Left ventricle myocardium superior (tissue), 1 donor: ENCODE results near the gene LYPD6B. TPM values are rescaled to one million over a fixed set of nuclear protein-coding genes. Genes with fewer than 3 reads are reported as not detected.
A peak's percentile ranks its signal among the peaks of the same experiment; 100 is the strongest.

Experiments
- ATAC-seq: fragments of 200-7000 bp; cut with Tn5 transposase; one replicate; pipeline ENCODE4 v1.9.1; 2020; ENCODE audit warnings: mild to moderate bottlenecking, moderate library complexity
- DNase-seq: peaks from one replicate; pipeline ENCODE4 v3.0.0-alpha.2; 2020
- intact Hi-C: fragments of 100-400 bp; cut with micrococcal nuclease; formaldehyde crosslinking; loops from one replicate; pipeline ENCODE4 v1.11.0; 2022
- long read RNA-seq: library from polyadenylated mRNA; unstranded; transcript quantifications from one replicate; pipeline ENCODE4 v2.0.0, GENCODE V29; 2021
- total RNA-seq: library from RNA; stranded (reverse); fragmentation: NEBNext Ultra II Directional; extraction: Animal tissue kit (Norgen Biotek cat#: 25700); gene quantifications from one replicate; pipeline ENCODE4 v1.2.1, GENCODE V29; 2021
- donor health status: DM: no; HTN: yes; CAD: no; lungs with severe emphysema.

The LYPD6B gene, protein sequence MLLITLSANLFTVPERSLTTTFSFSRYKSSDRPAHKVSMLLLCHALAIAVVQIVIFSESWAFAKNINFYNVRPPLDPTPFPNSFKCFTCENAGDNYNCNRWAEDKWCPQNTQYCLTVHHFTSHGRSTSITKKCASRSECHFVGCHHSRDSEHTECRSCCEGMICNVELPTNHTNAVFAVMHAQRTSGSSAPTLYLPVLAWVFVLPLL
- total RNA-seq, result not detected
- long read RNA-seq, result 0 reads

DNA sequence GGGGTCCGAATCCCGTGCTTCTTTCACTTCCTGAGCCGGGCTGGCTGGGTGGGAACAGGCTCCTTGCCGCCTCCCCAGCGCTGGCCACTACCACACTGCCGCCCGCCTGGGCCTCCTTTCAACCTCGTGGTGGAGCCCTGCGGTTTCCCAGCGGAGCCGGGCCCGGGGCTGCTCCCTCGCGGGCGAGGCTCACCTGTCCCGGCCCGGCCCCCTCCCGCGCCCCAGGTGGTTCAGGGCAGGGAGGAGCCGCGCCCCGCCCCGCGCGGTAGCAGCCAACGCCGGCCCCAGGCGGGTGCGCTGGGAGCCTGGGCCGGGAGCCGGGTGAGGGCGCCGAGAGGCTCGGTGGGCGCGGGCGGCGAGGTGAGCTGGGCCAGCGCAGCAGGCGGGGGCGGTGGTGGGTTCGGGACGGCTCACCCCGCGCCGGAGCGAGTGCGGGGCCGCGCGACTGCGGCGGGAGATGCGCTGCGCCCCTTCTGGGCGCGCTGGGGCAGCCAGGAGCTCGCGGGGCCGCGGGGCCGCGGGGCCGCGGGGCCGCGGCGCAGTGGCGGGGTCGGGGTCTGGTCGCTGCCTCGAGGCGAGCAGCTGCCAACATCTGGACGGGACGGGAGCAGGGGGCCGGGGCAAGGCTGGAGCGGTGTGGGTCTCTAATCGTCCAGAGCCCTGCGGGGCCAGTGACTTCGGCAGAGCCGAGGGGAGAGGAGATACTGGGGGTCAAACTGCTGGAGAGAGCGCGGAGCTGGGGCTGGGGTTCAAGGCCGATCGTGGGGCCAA, at the start of gene LYPD6B:
Gene LYPD6B, plus strand, starts transcription at position 258 of the 771 bp plus-strand sequence. CDS start 92,250 bp downstream, outside the sequence.
- ATAC-seq (no peak), DNase-seq (no peak)
- intact Hi-C loops, result no loop called here

DNA sequence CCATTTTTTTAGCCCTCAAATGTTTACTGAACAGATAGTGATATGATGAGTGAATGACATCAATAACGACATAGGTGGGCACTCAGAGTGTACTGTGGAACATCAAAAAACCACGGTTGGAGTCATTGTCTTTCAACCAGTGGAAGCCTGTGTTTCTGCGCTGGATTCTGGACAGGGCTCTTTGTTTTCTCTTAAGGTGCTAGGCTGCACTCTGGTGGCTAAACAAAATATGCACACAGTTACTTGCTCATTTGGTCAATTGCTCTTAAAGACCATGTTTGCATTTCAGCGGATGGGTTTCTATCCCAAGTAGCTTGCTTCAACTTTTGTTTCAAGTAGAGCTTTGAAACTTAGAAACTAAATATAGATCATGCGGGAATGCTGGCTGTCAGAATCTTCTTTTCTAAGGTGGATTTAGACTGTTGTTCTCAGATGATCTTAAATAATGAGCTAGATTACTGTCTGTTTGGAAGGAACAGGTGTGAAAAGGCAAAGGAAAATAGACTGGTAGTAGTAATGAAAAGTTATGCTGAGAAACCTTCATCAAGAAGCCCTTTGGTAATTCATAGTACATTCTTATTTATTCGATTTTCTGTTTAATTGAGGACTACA, 48.5 kb upstream of the LYPD6B start:
- DNase-seq (no peak), ATAC-seq (peak; percentile 86)
- intact Hi-C loops, result loop anchor here (10.0 kb wide), 1 partner anchor 1045 kb away; no protein-coding TSS in a partner anchor

DNA sequence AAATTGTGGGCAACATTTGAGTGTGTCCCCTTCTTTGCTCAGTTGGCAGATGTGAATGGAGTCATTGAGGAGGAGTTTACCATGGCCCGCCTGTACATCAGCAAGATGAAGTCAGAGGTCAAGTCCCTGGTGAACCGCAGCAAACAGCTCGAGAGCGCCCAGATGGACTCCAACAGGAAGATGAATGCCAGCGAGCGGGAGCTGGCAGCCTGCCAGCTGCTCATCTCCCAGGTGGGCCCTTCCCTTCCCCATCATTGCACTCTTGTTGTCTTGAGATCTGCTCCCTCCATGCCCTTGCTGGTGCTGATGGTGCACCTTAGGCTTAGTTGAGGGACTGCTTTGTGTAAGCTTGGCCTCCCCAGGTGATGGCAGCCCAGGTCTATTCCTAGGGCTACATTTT, 47.5 kb upstream of the LYPD6B start:
- ATAC-seq, result no peak
- no peak for DNase-seq
- intact Hi-C loops, result no loop called here

DNA sequence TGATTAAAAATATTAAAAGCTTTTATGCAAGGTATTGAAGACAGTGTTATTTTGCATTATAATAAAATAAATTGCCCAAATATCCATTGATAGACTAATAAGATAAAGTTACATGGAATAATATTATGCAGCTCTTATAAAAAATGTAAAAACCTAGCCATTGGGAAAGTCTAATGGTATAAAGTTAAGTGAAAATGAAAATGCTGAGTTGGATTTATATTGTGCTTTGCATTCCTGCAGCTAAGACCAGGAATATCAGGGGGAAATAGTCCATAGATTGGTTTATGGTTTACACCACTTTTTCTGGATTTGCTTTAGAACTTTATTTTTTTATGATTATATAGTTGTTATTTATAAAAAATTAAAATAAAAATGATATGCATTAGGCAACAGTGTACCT, 46.1 kb upstream of the LYPD6B start:
- ATAC-seq, result no peak

DNA sequence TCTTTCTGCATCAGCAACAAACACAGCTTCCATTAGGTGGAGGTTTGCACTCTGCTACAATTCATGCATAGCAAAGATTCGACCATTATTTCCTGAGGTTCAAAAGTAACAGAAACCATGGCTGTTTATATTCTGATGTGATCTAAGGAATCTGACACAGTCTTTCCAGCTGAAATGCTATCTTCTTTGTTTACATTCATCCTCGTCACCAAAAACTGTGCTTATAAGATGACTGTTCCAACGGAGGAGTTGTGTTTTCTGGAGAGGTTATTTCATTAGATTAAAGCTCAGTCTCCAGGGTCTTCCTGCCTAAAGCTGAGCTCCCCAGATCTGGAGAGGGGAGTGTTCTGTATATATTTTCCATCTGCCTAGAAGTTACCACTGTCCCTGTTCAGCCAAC, 45.1 kb upstream of the LYPD6B start:
- DNase-seq (no peak), ATAC-seq (no peak)
- intact Hi-C loops, result no loop called here

More for the DNA sequence above, 46.1 kb upstream of the LYPD6B start:
- DNase-seq, result no peak
- intact Hi-C loops, result no loop called here

DNA sequence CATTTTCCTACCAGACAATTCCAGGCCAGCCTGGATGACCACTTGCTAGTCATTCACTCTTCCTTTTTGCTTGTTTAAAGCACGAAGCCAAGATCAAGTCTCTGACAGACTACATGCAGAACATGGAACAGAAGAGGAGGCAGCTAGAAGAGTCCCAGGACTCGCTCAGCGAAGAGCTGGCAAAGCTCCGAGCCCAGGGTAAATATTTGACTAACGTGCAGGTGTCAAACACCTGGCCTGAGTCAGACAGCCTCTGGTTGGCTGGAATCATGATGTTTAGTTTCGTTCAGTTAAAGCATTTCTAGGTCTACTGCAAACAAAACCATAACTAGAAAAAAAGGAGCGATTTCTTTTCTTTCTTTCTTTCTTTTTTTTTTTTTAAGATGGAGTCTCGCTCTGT, 44.2 kb upstream of the LYPD6B start:
- intact Hi-C loops, result no loop called here
- ATAC-seq (no peak), DNase-seq (no peak)

DNA sequence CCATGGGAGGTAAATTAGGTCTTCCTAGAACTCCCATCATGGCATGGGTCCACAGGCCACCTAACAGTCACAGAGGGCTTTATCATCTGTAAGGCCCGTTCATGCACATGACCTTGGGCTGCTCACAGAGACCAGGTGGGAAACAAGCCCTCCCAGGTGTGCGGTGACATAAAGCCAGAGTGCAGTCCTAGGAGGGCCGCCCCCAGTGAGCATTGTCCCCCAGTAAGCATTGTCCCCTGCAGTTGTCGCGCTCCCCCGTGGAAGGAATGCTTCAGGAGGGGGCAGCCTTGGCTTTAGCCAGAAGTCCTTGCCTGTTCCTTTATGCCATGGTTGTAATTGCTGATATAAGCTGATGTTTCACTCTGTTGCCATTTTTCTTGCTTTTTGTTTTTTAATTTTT, 41.7 kb upstream of the LYPD6B start:
- no peak for DNase-seq
- ATAC-seq, result no peak
- intact Hi-C loops, result no loop called here

DNA sequence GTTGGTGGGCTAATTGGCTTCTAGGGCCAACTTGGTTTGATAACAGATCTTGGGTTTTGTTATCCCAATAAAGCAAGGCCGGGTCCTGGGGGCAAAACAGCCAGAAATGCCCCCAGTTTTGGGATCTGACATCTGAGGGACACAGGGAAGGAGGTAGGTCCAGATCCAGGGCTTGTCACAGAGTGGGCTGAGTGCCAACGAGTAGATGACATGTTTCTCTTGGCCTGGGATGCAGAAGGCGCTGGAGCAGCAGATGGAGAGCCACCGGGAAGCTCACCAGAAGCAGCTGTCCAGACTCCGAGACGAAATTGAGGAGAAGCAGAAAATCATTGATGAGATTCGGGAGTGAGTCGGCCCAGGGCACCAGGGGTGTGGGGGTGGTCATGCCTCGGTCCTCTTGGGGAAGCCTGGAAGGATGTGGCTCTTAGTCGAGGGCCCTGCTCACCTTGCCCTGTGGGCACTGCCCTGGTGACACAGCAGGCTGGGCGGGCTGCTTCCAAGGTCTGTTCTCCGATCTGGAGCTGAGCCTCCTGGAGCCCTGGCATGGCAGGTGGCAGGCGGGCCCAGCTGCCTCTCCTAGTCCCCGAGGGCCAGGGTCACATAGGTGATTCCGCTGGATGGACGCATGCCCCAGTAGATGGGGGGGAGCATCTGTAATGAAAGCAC, 40.2 kb upstream of the LYPD6B start:
- peak; percentile 60 for ATAC-seq
- DNase-seq, result no peak
- intact Hi-C loops, result no loop called here

DNA sequence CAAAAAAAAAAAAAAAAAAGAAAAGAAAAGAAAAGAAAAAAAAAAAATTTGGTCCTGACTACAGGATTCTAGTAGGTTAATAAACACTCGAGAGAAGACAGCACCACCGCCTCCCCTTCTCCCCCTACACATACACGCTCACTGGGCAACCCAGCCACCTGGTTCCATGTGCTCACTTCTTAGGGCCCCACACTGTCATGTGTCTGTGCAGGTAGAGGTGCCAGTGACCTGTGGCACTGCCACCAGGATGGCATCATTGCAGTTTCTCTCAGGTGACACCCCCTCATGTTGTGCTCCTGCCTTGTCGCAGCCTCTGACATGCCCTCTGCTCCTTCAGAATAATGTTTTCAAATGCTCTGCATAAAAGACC, 39.7 kb upstream of the LYPD6B start:
- ATAC-seq, result no peak
- no peak for DNase-seq
- intact Hi-C loops, result no loop called here

DNA sequence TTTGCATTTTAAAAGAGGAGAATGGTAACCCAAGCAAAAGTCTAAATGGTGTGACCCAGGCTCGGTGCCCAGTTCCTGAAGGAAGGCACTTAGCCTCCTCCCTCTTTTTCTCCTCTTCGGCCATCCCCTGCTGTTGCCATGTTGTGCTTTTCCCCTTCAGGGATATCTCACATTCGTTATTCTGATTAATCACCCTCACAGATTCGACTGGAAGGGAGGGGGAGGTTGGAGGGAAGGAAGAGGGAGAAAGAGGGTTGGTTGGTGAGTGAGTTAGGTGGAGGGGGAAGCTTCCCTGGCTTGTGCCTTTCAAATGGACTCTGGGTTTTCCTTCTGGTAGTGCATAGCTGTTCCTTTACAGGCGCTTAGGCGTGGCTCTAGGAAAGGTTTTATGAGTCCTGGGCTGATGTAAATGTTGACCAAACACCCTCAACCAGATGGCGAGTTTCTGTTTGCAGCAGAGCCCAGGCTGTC, 39.0 kb upstream of the LYPD6B start:
- no peak for DNase-seq
- intact Hi-C loops, result no loop called here

DNA sequence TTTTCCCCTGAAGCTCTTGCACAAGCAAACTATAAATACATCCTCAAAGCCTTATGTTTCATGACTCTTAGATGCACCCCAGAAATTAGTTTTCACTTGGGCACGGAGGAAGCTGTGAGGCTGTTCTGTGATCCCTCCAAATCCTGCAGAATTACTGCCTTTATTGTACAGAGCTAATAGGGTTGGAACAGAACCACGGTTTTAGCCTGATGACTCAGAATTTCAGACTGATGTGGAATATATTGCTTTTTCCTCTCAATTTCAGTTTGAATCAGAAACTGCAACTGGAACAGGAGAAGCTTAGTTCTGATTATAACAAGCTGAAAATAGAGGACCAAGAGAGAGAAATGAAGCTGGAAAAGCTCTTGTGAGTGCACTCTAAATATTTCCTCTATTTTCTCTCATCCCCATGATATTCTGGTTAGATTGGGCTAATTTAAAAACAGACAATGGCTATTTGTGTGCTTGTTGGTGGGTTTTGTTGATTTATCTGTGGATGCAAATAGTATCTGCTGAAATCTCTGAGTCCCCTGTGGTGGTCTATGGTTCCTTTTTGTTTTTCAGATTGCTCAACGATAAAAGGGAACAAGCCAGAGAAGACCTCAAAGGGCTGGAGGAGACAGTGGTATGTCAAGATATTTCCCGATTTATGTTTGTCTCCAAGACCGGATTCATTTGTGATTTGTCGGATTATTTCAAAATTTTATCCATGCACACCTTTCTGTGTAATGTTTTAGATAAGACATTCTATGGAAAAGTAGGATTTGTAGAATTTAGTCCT, 38.2 kb upstream of the LYPD6B start:
- no peak for DNase-seq
- ATAC-seq, result no peak
- intact Hi-C loops, result no loop called here

More for the DNA sequence above, 39.0 kb upstream of the LYPD6B start:
- ATAC-seq, result no peak

DNA sequence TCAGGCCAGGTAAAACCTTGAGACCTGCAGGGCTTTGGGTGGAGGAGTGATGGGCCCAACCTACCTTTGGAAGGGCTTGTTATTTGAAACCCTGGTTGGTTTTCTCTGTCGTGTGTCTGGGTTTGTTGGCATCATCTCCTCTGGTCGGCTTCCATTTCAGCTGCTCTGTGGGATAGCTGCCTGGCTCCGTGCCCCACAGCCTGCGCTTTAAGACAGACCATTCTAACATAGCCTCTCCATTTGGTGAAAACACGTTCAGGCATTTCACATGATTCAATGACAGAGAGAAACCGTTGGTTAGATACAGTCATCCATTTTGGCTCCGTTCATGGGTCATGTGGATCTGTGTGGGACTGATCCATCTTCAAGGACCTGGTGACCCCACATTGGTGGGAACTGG, 37.0 kb upstream of the LYPD6B start:
- DNase-seq (no peak), ATAC-seq (no peak)
- intact Hi-C loops, result no loop called here

DNA sequence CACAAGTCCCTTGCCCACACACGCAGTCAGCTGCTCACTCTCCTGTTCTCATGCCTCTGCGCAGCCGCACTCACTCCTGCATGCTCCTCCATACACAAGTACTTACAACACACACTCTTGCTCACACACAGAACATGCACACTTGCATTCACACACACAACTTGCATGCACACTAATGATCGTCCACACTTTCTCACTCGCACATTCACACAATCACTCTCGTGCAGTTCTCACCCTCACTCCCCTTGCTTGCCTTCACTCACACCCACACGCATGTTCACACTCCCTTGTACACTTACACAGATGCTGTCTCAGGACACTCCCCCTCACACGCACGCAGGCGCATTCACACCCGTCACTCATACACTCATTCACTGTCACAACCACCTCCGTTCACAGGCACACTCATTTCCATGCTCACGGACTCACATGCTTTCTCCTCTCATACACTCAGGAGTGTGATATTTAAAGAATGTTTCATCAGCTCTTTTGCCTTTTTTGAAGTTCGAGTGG, 36.1 kb upstream of the LYPD6B start:
- intact Hi-C loops, result no loop called here
- DNase-seq (no peak), ATAC-seq (no peak)

DNA sequence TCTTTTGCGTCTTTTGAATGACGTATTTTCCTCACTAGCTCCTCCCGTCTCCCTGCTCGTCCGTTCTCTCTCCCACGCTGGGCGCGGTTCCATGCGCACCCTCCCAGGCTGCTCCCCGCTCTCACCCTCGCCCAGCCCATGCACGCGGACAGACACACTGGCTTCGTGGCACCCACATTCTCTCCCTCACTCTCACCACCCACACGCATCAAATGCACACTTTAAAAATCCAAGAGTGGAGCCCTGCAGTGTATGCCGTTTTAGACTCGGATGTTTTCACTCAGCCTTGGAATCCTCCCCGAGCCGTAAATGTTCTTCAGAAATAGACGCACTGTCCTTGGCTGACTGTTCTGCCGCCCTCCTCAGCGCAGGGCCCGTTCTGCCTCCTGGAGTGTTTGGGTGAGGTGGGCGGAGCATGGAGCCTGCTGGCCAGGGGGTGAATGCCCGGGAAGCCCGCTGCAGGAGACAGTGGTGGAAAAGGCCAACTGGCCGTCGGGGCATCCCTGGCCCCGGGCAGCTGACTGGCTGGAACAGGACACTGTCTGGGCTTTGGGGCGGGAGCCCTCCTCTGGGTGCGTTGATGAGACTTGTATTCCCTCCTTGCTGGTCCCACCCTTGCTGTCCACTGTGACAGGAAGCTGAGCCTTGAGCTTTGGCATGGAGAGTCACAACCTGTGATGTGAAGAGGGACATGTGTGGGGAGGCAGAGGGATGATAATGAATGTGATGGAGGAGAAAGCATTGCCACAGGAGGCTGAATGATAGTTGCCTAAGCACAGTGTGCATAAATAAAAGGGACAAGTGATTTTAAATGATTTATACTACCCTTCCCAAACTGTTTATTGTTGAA, 35.4 kb upstream of the LYPD6B start:
- no peak for DNase-seq
- intact Hi-C loops, result no loop called here
- ATAC-seq, result no peak

DNA sequence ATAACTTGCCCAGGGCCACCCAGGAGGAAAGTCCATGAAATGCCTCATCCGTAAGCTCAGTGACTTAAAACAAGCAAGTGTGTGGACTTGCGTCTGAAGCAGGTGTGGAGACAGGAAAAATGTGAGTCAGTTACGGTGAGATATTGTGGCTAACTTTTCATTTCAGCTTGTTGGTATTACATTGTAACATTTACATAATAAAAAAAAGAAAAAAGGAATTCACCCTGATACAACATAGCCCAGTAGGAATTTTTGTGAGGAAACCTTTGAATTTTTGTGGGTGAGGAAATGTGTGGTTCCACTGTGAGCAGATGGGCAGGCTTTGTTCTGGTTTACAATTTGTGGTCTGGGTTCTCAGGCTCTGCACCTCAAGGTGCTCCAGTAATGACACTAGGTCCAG, 33.7 kb upstream of the LYPD6B start:
- intact Hi-C loops, result no loop called here
- DNase-seq, result no peak
- ATAC-seq, result no peak

DNA sequence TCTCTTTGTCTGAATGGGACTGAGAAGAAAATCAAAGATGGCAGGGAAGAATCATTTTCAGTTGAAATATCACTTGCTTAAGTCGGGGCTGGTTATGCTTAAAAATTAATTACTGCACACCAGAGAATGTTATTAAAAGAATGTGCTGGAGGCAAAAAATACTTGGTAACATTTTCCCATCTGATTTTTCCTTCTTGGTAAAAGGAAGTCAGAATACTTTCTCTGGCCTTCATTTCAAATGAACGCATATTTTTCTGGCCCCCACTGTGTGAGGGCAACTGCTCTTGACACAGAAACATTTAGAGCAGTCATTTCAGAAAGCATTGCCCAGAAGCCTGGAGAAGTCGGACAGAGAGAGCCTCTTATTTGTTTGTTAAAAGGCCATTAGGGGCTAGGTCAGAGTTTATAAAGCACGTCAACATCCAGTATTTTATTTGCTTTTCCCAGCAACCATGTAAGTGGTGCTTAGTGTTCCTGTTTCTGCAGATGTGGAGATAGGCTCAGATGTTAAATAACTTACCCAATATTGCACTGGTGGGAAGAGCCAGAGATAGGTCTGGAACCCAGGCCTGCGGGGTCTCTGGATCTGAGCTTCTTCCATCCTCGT, 32.9 kb upstream of the LYPD6B start:
- intact Hi-C loops, result no loop called here
- DNase-seq (no peak), ATAC-seq (no peak)

DNA sequence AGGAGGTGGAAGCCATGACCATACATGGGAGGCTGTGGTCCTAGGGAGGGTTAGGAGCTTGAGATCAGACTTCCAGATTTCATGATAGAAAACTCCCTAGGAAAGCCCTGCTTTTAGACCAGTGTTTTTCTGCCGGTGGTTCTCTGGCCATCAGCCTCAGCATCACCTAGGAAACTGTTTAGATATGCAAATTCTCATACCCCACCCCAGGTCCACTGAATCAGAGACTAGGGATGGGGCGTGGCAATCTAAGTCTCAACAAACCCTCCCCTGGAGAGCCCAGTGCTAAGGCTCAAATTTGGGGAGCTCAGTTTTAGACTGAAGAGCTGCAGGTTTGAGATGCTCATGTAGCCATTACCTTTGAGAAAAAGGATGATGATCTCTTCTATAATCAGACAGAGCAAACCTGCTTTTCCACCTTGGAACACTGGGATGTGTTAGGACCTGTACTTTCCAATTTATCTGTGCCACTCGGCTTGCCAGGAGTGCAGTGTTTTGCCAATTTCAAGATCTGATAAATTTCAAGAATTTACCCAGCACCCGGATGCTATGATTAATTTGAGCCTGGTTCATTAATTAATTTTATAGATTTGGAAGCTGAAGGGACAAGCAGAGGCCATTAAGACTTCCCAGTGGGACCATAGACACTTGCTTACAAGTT, 31.5 kb upstream of the LYPD6B start:
- ATAC-seq, result no peak
- intact Hi-C loops, result no loop called here
- DNase-seq, result no peak
